SU-DHL-6 (cell line): ENCODE results near the gene CDK3.
"Not testable (repeated sequence)": the region's sequence is repeated elsewhere in the genome, so short reads cannot be mapped to it uniquely, and the experiment has no call there.

Source experiments
- H2AFZ ChIP-seq: fragments of 200-600 bp; sonication (generic); 2 replicates; pipeline ENCODE4 v1.6.1; 2014; ENCODE audit warnings: low read depth, mild to moderate bottlenecking, moderate library complexity, mixed read lengths, antibody characterized with exemption, low read length; ENCODE audit not compliant: severe bottlenecking
- H3F3A ChIP-seq: fragments of 200-600 bp; shearing (Covaris generic); 2 replicates; pipeline ENCODE4 v1.6.0; 2016; ENCODE audit warnings: antibody characterized with exemption, mild to moderate bottlenecking; ENCODE audit not compliant: insufficient read depth
- H3K27ac ChIP-seq: fragments of 200-600 bp; sonication (generic); 2 replicates; pipeline ENCODE4 v1.5.1; 2016; ENCODE audit warnings: low read depth, mild to moderate bottlenecking, low read length, moderate library complexity, mixed read lengths
- H3K27me3 ChIP-seq: fragments of 200-600 bp; sonication (generic), shearing (Covaris generic); 2 replicates; pipeline ENCODE4 v1.6.0; 2014; ENCODE audit warnings: mild to moderate bottlenecking, low read length
- H3K36me3 ChIP-seq: fragments of 200-600 bp; sonication (generic); 2 replicates; pipeline ENCODE4 v1.6.1; 2014; ENCODE audit warnings: mild to moderate bottlenecking, low read length, mixed read lengths
- H3K4me2 ChIP-seq: fragments of 300-600, 200-600 bp; shearing (Covaris generic), sonication (generic); 2 replicates; pipeline ENCODE4 v1.6.0; 2014; ENCODE audit warnings: low read length, low read depth, mild to moderate bottlenecking; ENCODE audit not compliant: poor library complexity, severe bottlenecking
- H3K4me3 ChIP-seq: fragments of 200-600 bp; sonication (generic); 2 replicates; pipeline ENCODE4 v1.5.1; 2014; ENCODE audit warnings: antibody characterized with exemption, low read length, mild to moderate bottlenecking, mixed read lengths; ENCODE audit not compliant: insufficient read depth, poor library complexity, severe bottlenecking
- H3K79me2 ChIP-seq: fragments of 200-600 bp; sonication (generic); 2 replicates; pipeline ENCODE4 v1.6.1; 2014; ENCODE audit warnings: mild to moderate bottlenecking, low read length, moderate library complexity; ENCODE audit not compliant: insufficient read depth
- H3K9ac ChIP-seq: fragments of 200-600 bp; sonication (generic); 2 replicates; pipeline ENCODE4 v1.7.0; 2014; ENCODE audit warnings: mild to moderate bottlenecking, low read length
- H3K9me2 ChIP-seq: fragments of 200-600 bp; sonication (generic); replicated peaks from 2 replicates; pipeline ENCODE4 v1.6.1; 2014; ENCODE audit warnings: low read length; ENCODE audit not compliant: insufficient read depth
- H3K9me3 ChIP-seq: fragments of 200-600 bp; sonication (generic); 2 replicates; pipeline ENCODE4 v1.6.1; 2014; ENCODE audit warnings: low read length, mixed read lengths; ENCODE audit not compliant: insufficient read depth
- H4K20me1 ChIP-seq: fragments of 200-600 bp; sonication (generic); 2 replicates; pipeline ENCODE4 v1.6.1; 2014; ENCODE audit warnings: low read depth, mild to moderate bottlenecking, antibody characterized with exemption, low read length, moderate library complexity, mixed read lengths
- CTCF ChIP-seq: fragments of 200-600 bp; sonication (generic); IDR thresholded peaks from one replicate; pipeline ENCODE4 v1.5.1; 2017; ENCODE audit warnings: antibody characterized with exemption, mild to moderate bottlenecking, low read length, moderate library complexity; ENCODE audit not compliant: insufficient read depth, poor library complexity, severe bottlenecking
- EZH2phosphoT487 ChIP-seq: fragments of 200-600 bp; sonication (generic), shearing (Covaris generic); conservative IDR thresholded peaks from 2 replicates; pipeline ENCODE4 v1.6.1; 2018; ENCODE audit warnings: mild to moderate bottlenecking, antibody characterized with exemption, low read length, moderate library complexity, mixed read lengths

The CDK3 gene

GRCh38 chr17:76038050-76038449 lies 37.4 kb downstream of the CDK3 start:
- H3K4me2 ChIP-seq = no peak overlapping the region
- no peak overlapping the region for H3K27ac ChIP-seq
- H3K79me2 ChIP-seq = no peaks in the 10 kb centered on the region
- no peaks in the 10 kb centered on the region for H3K27me3 ChIP-seq
- H2AFZ ChIP-seq = no peak overlapping the region
- H3K36me3 ChIP-seq = peaks cover 4% of the 10 kb centered on the region; the same call in 1 of the 2 replicates
- no peak for TF ChIP-seq EZH2phosphoT487
- TF ChIP-seq CTCF = no peak
- no peaks in the 10 kb centered on the region for H4K20me1 ChIP-seq
- H3F3A ChIP-seq = no peaks in the 10 kb centered on the region
- no peak overlapping the region for H3K9ac ChIP-seq
- no peak overlapping the region for H3K4me3 ChIP-seq
- no peaks in the 10 kb centered on the region for H3K9me2 ChIP-seq
- no peaks in the 10 kb centered on the region for H3K9me3 ChIP-seq

- TF ChIP-seq EZH2phosphoT487 (no peak), CTCF (no peak)
These were observed 38.5 kb downstream of the CDK3 start for GRCh38 chr17:76039121-76039520.

GRCh38 chr17:76040376-76040775 lies 39.7 kb downstream of the CDK3 start:
- H3K36me3 ChIP-seq = peaks cover 8% of the 10 kb centered on the region; the same call in 1 of the 2 replicates
- H3K9me2 ChIP-seq = no peaks in the 10 kb centered on the region

More at GRCh38 chr17:76039121-76039520, 38.5 kb downstream of the CDK3 start:
- Histone ChIP-seq H3F3A (no peaks in the 10 kb centered on the region), H3K79me2 (no peaks in the 10 kb centered on the region), H2AFZ (no peak overlapping the region), H3K9me2 (no peaks in the 10 kb centered on the region), H3K9ac (no peak overlapping the region), H3K4me3 (no peak overlapping the region), H3K27me3 (no peaks in the 10 kb centered on the region), H3K4me2 (no peak overlapping the region), H3K36me3 (peaks cover 4% of the 10 kb centered on the region; the same call in 1 of the 2 replicates), H3K9me3 (no peaks in the 10 kb centered on the region), H4K20me1 (no peaks in the 10 kb centered on the region), H3K27ac (no peak overlapping the region)

GRCh38 chr17:76042868-76043267 lies 42.2 kb downstream of the CDK3 start:
- not testable (repeated sequence) for H3K9me2 ChIP-seq, H3K4me2 ChIP-seq, H3K27me3 ChIP-seq, H3K79me2 ChIP-seq, H3K4me3 ChIP-seq, H3K9me3 ChIP-seq, H3K27ac ChIP-seq, H2AFZ ChIP-seq, H3F3A ChIP-seq, H4K20me1 ChIP-seq, H3K9ac ChIP-seq
- H3K36me3 ChIP-seq = peaks cover 15% of the 10 kb centered on the region; the same call in 1 of the 2 replicates

More at GRCh38 chr17:76040376-76040775, 39.7 kb downstream of the CDK3 start:
- no peak overlapping the region for H3K27ac ChIP-seq
- H3K4me3 ChIP-seq = no peak overlapping the region
- H3K9ac ChIP-seq = no peak overlapping the region
- H3K9me3 ChIP-seq = no peaks in the 10 kb centered on the region
- H3K27me3 ChIP-seq = no peaks in the 10 kb centered on the region
- H3F3A ChIP-seq = no peaks in the 10 kb centered on the region
- no peak overlapping the region for H3K4me2 ChIP-seq
- no peak for TF ChIP-seq CTCF
- TF ChIP-seq EZH2phosphoT487 = no peak
- H3K79me2 ChIP-seq = no peaks in the 10 kb centered on the region
- H4K20me1 ChIP-seq = no peaks in the 10 kb centered on the region
- H2AFZ ChIP-seq = no peak overlapping the region

- not testable (repeated sequence) for H3K4me2 ChIP-seq, H3K9me2 ChIP-seq, H3K4me3 ChIP-seq, H3K9ac ChIP-seq, H3K27me3 ChIP-seq, H4K20me1 ChIP-seq, H3K9me3 ChIP-seq, H2AFZ ChIP-seq, H3K79me2 ChIP-seq, H3F3A ChIP-seq, H3K27ac ChIP-seq
- peaks cover 17% of the 10 kb centered on the region; the same call in 1 of the 2 replicates for H3K36me3 ChIP-seq
These were observed 43.9 kb downstream of the CDK3 start for GRCh38 chr17:76044475-76045007.
